NCI-H1436 (cell line): ENCODE data around the gene KCTD12.
"Not testable (repeated sequence)": the region's sequence is repeated elsewhere in the genome, so short reads cannot be mapped to it uniquely, and the experiment has no call there.

Experiments used
- DNase-seq: peaks from one replicate; lab custom pipeline; 2025; lab: John Stamatoyannopoulos, UW

KCTD12 gene

DNA sequence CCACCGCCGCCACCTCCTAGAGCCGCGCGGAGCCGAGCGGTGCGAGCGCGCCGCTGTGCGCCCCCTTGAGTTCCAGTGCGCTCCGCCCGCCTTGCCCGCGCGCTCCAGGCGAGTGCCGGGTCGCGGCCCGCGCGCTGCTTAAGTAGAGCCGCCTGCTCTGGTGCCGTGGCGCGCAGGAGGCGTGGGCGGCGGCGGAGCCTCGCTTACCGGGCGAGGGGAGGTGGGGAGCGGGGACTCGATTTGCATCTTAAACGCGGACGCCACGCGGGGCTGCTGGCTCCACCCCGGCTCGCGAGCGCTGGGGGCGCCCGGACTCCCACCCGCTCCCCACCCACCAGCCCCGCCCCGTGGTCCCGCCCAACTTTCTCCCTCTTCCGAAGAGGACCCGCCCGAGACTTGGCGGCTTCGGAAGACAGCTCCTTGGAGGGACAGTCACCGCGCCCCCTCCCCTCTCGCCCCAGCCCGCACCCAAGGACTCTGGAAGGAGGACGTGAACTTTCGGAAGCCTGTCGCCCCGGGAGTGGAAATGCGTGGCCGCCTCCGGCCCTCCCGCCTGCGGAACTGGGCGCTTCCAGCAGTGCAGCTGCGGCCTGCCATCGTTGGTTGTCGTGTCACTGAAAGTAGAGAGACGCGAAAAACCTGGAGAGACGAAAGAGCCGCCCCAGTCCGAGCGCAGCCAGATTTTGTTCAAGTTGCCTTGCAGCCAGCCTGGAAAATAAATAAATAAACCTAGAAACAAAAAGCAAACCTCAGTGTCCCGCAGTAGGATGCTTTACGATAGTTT, at the start of gene KCTD12:
TSS of gene KCTD12 (minus strand) at position 114 of the 784 bp plus-strand sequence. CDS start 257 bp downstream, outside the sequence.
- peak; percentile 76 for DNase-seq

GRCh38 chr13:76934671-76935070, 48.5 kb upstream of the KCTD12 start:
- DNase-seq, result no peak

- DNase-seq, result no peak
Observed at GRCh38 chr13:76932076-76932475, 45.9 kb upstream of the KCTD12 start.

DNA sequence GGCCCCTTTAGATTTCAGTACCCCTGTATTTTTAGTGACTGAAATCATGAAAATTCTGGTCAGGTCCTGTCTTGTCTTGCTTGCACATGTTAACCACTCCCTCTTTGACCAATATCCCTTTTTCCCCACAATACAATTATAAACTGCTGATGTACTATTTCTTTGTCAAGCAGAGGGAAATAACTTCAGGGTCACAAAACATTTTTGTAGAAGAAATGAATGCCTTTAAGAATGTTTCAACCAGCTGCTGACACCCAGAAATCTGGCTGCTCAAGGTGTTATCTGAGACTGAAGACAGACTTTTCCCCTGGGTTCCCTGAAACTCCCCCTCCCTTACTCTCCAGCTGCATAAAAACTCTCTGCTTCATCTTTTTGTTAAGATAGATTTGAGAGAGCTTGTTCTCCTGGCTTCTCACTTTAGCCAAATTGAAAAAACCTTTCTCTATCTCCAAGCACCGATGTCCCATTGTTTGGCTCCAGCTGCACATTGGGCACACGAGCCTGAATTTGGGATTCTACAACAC, 43.7 kb upstream of the KCTD12 start:
- DNase-seq, result no peak

GRCh38 chr13:76929320-76929719, 43.1 kb upstream of the KCTD12 start:
- DNase-seq, result no peak

DNA sequence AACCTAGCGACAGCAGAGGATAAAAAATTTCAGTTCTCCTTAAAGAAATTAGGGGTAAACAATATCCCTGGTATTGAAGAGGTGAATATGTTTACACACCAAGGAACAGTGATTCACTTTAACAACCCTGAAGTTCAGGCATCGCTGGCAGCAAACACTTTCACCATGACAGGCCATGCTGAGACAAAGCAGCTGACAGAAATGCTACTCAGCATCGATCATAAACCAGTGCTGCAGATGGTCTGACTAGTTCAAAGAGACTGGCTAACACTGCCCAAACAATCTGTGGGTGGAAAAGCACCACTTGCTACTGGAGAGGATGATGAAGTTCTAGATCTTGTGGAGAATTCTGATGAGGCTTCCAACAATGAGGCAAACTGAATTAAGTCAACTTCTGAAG, 42.3 kb upstream of the KCTD12 start:
- no peak for DNase-seq

DNA sequence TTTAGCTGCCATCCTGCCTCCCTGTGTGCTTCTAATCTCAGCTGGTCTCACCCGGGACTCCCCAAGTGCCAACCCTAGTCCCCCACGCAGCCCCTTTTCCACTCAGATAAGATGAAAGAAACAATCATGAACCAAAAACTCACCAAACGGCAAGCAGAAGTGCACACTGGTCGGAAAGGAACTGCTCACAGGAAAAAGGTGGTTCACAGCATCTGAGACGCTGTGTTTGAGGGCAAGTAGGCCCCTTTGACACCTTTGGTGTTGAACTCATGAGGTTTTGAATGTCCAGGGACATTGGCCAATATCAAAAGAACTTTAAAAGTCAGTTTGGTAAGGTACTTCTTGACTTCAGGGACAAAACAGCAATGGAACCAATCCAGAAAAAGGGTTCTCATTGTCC, 41.8 kb upstream of the KCTD12 start:
- no peak for DNase-seq

DNA sequence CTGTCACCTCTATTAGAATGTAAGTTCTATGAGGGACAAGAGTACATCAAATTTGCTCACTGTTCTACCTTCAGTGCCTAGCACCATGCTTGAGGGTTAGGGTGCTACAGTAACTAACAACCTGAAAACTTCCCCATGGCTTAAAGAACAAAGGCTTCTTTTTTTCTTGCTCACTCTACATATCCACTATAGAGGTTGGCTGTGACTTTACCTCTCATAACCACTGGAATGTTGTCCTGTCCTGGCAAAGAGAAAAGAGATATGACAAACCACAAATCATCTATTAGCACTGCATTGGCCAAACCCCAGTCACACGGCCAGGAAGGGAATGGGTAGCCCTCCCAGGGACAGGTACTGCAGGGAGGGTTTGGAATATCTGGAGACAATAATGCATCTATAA, 38.9 kb upstream of the KCTD12 start:
- DNase-seq, result no peak

- no peak for DNase-seq
Observed at GRCh38 chr13:76921516-76921915, 35.3 kb upstream of the KCTD12 start.

DNA sequence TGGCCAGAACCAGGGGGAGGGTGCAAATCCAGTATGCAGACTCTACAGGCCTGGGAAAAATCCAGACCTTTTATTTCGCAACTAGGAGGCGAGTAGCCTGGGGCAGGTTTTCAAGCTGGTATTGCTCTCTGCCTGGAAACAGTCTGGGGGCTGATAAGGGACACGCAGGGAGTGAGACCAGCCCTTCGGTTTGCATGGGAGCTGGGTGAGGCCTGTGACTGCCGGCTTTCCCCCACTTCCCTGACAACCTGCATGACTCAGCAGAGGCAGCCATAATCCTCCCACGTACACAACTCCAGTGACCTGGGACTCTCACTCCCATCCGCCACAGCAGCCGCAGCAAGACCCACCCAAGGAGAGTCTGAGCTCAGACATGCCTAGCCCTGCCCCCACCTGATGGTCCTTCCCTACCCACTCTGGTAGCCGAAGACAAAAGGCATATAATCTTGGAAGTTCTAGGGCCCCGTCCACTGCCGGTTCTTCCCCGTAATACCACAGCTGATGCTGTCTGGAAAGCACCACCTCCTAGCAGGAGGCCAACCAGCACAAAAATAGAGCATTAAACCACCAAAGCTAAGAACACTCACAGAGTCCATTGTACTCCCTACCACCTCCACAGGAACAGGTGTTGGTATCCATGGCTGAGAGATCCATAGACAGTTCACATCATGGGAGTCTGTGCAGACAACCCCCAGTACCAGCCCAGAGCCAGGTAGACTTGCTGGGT, 31.7 kb upstream of the KCTD12 start:
- DNase-seq, result not testable (repeated sequence)

DNA sequence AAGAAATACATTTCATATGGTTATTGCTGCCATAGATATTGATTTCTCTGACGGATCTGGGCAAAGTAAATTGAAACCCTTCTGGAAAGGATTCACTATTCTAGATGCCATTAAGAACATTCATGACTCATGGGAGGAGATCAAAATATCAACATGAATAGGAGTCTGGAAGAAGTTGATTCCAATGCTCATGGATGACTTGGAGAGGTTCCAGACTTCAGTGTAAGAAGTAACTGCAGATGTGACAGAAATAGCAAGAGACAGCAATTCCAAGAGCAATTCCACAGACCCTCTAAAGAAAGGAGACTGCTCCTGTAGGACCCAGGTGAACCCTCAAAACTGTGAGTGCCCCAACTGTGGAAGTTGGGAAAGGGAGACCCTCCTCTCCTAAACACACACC, 30.9 kb upstream of the KCTD12 start:
- DNase-seq, result no peak

DNA sequence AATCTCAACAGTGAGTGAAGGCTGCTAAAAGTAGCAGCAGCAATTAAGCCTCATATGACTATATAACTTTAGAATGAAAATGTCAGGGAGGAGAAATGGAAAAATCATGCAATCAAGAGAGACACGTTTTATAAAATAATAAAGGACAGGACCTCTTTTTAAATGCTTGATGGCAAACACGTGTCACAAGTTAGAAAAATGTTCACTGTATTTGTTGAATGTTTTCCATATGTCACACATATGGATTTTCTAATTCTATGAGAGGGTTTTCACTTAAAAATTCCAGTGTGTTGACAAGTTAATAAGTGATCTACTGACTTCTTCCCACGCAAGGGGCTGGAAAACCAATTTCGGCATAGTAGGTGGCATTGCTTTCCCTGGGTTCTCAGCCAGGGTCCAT, 27.7 kb upstream of the KCTD12 start:
- no peak for DNase-seq

DNA sequence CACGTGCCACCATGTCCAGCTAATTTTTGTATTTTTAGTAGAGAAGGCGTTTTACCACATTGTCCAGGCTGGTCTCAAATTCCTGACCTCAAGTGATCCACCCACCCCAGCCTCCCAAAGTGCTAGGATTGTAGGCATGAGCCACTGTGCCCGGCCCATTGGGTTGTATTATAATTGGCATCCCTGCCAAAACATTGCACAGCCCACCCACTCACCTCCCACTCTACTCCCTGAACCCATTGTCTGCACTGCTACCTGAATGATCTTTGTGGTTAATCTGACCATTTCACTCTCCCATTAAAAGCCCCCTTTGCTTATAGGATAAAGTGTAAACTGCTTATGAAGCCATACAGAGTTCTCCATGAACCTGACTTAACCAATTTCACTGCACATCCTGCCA, 26.3 kb upstream of the KCTD12 start:
- DNase-seq, result no peak

DNA sequence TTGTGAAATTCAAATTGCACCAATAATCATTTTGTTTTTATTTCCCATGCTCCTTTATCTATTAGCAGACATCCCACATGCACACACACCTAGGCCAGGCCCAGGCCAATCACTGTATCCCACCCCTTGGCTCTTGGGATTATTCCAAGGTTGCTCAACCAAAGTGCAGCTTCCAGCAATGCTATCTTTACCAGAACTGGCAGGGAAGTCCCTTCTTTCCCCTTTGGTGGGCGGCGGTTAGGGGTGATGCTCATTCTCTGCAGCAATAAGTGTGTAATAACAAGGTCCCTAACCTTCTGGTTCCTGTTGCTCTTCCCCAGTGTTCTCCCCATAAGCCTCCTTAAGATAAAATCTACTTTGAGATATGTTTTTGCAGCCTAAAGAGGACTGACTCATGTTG, 18.3 kb upstream of the KCTD12 start:
- no peak for DNase-seq

DNA sequence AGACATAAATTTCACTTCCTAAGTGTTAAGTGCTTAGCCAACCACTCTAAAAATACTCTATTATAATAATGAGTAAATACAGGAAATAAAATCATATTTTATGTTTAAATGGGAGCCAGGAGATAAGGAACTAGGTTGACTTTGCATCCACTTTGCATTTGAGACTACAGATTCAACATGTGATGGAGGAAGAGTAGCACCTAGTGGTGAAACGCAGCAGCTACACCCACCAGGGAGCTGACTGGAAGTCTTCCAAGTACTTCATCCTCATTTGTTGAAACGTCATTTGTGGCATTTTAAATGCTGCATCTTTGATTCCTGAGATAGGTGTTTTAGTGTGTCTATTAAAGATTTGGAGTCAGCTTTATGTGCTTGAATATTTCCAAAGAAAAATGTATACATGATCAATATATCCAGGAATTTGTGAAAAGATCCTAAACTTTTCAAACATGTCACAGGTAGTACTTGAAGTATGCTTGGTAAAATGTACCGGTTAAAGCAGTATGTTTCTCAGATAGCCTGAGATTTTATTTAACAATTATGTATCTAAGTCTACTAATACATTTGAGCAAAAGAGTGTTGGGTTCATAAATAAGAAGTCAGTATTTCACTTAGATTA, 17.4 kb upstream of the KCTD12 start:
- DNase-seq, result peak; percentile 49

GRCh38 chr13:76899066-76899465, 12.9 kb upstream of the KCTD12 start:
- not testable (repeated sequence) for DNase-seq

DNA sequence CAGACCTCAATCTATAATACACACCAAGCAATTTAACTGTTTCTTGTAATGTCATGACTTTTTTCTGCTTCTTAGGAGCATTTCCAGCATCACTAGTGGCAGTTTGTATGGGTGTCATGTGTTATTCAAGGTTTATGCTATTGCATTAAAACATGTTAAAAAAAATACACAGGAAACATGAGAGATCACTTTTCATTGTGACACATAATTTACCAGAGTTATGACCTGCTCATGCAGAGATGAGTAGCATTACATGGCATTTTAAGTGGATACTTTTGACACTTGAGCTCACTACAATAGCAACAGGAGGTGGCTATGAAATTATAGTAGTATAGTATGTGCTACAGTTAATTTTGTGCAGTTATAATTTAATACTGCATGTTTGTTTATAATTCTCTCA, 11.0 kb upstream of the KCTD12 start:
- DNase-seq, result not testable (repeated sequence)

GRCh38 chr13:76894401-76895110, 8.4 kb upstream of the KCTD12 start:
- no peak for DNase-seq

GRCh38 chr13:76892488-76892887, 6.3 kb upstream of the KCTD12 start:
- no peak for DNase-seq

GRCh38 chr13:76890021-76890420, 3.8 kb upstream of the KCTD12 start:
- DNase-seq, result no peak

DNA sequence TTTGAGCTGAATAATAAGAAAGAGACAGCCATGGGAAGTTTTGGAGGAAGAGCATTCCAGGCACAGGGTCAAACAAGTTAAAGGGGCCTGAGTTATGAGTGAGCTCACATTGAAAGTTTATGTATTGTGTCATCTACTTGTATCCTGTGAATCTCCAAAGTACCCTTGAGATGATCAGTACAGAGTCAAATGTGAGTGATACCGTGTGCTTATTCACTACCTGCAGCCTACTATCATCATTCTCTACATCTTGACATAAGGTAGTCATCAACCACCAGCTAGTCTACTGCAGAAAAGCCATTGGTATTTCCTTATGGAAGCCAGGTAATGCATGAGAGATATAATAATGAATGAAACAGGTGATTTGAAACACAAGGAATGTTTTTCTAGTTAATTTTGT, 3.0 kb upstream of the KCTD12 start:
- DNase-seq, result no peak

- no peak for DNase-seq
Observed at GRCh38 chr13:76888421-76888820, 2.2 kb upstream of the KCTD12 start.
